Fibroblast of upper back skin (primary cell): ENCODE results near the gene TAF13.

ENCODE experiments used
- DNase-seq: peaks from one replicate; pipeline ENCODE4 v3.0.0-alpha.2; 2013

Gene TAF13

GRCh38 chr1:109075531-109076490 is at the start of gene TAF13:
TAF13 (minus strand) TSS chr1:109076003; CDS start chr1:109075947, 56 bp downstream.
- DNase-seq, result peak; percentile 96

- DNase-seq, result no peak
These were observed 44.6 kb upstream of the TAF13 start for GRCh38 chr1:109120356-109120755.

GRCh38 chr1:109118089-109118488 is 42.3 kb upstream of the TAF13 start:
- DNase-seq, result no peak

GRCh38 chr1:109116286-109116685 is 40.5 kb upstream of the TAF13 start:
- DNase-seq, result no peak

GRCh38 chr1:109115685-109116084 is 39.9 kb upstream of the TAF13 start:
- DNase-seq, result no peak

GRCh38 chr1:109114342-109114674 is 38.5 kb upstream of the TAF13 start:
- DNase-seq, result no peak

- DNase-seq, result peak; percentile 12
These were observed 38.0 kb upstream of the TAF13 start, which contains the start of gene ELAPOR1 for GRCh38 chr1:109113590-109114341. ELAPOR1 (plus strand) TSS chr1:109114115; CDS start chr1:109114184, 69 bp downstream.

GRCh38 chr1:109112652-109113285 is 37.0 kb upstream of the TAF13 start:
- DNase-seq, result peak; percentile 83

GRCh38 chr1:109112056-109112651 is 36.4 kb upstream of the TAF13 start:
- peak; percentile 36 for DNase-seq

- DNase-seq, result no peak
These were observed 35.7 kb upstream of the TAF13 start for GRCh38 chr1:109111386-109112055.

- DNase-seq, result no peak
These were observed 34.1 kb upstream of the TAF13 start for GRCh38 chr1:109109906-109110305.

GRCh38 chr1:109107785-109108184 is 32.0 kb upstream of the TAF13 start:
- no peak for DNase-seq

GRCh38 chr1:109105881-109106280 is 30.1 kb upstream of the TAF13 start:
- no peak for DNase-seq

GRCh38 chr1:109104364-109105151 is 28.8 kb upstream of the TAF13 start:
- no peak for DNase-seq

- DNase-seq, result peak; percentile 97
These were observed 24.4 kb upstream of the TAF13 start for GRCh38 chr1:109099938-109100773.

GRCh38 chr1:109096120-109096519 is 20.3 kb upstream of the TAF13 start:
- DNase-seq, result no peak

GRCh38 chr1:109095631-109096030 is 19.8 kb upstream of the TAF13 start:
- DNase-seq, result no peak

GRCh38 chr1:109094871-109095270 is 19.1 kb upstream of the TAF13 start:
- no peak for DNase-seq

GRCh38 chr1:109094377-109094803 is 18.6 kb upstream of the TAF13 start:
- DNase-seq, result no peak

- peak; percentile 18 for DNase-seq
These were observed 16.0 kb upstream of the TAF13 start for GRCh38 chr1:109091839-109092193.
